Measurements from ENCODE around the gene OSGEP.

The OSGEP gene

DNA sequence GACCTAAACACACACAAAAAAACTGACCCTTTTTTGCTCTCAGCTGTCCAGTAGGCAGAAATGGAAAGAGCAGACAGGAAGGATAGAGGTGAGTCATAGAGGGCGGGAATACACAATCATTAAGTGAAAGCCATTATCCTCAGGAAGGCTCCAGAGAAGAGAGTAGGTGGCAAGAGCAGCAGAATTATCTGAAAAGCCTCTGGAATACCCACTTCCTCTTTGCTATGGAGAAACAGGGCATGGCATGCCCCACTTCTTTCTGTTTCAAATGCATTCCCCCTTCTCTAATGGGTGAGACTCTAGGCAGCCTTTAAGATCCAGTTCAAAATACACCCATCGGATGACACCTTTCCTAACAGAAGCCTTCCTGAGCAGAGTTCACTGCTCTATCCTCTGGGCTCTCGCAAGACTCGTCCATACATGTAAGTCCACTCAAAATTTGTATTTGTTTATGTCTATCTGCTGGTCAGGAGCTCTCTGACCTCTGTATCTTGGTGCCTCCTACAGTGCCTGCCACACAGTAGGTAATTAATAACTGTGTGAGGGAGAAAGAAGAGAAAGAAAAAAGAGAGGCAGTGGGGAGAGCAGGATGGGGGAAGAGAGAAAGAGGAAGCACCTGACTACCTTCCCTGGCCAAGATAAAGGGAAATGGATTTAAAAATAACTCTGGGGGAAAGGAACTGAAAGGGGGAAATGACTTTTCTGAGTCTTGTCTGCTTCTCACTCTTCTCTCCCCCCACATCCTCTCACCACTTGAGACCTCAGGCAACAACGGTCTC is 27.2 kb downstream of the OSGEP start:
- no peak overlapping the region for H3K4me3 ChIP-seq (ENCODE audit: low read depth, low read length)
- no peak for DNase-seq (ENCODE audit: low read depth, low spot score)
- ChIA-PET CTCF (interaction anchor here (3.2 to 4.2 kb wide), 2 partner anchors 12 to 180 kb away, joined by 8 to 38 read pairs; no protein-coding TSS in a partner anchor), POLR2A (no interaction called here)
- TF ChIP-seq, protein P1, sequence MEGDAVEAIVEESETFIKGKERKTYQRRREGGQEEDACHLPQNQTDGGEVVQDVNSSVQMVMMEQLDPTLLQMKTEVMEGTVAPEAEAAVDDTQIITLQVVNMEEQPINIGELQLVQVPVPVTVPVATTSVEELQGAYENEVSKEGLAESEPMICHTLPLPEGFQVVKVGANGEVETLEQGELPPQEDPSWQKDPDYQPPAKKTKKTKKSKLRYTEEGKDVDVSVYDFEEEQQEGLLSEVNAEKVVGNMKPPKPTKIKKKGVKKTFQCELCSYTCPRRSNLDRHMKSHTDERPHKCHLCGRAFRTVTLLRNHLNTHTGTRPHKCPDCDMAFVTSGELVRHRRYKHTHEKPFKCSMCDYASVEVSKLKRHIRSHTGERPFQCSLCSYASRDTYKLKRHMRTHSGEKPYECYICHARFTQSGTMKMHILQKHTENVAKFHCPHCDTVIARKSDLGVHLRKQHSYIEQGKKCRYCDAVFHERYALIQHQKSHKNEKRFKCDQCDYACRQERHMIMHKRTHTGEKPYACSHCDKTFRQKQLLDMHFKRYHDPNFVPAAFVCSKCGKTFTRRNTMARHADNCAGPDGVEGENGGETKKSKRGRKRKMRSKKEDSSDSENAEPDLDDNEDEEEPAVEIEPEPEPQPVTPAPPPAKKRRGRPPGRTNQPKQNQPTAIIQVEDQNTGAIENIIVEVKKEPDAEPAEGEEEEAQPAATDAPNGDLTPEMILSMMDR (IDR thresholded peaks at IDR 0.05; ENCODE audit: insufficient read depth, low read length, missing control alignments), result no peak

DNA sequence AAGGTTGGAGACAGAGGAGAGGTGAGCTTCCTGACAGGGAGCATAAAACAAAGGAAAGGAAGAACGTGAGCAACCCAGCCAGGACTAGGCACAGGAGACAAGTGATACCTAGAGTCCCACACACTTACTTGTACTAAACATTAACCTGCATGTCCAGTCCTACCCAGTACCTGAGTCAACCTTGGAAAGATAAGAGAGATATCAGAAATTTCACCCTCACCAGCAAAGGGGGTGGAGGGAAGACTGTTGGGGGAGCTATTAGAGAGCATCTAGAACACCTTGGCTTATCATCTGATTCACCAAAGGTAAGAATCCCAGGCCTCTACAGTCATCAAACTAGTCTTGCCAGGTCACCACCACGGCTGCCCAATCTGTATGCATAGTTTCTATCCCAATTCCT is 29.8 kb downstream of the OSGEP start:
- no peak for DNase-seq (ENCODE audit: low read depth, low spot score)
- ChIA-PET CTCF (interaction anchor here (1.2 to 4.6 kb wide), 4 partner anchors 10 to 182 kb away, joined by 3 to 53 read pairs (median 4); no protein-coding TSS in a partner anchor), POLR2A (no interaction called here)
- H3K4me3 ChIP-seq (ENCODE audit: low read depth, low read length), result no peak overlapping the region
- TF ChIP-seq, protein P1 (IDR thresholded peaks at IDR 0.05; ENCODE audit: insufficient read depth, low read length, missing control alignments), result no peak

DNA sequence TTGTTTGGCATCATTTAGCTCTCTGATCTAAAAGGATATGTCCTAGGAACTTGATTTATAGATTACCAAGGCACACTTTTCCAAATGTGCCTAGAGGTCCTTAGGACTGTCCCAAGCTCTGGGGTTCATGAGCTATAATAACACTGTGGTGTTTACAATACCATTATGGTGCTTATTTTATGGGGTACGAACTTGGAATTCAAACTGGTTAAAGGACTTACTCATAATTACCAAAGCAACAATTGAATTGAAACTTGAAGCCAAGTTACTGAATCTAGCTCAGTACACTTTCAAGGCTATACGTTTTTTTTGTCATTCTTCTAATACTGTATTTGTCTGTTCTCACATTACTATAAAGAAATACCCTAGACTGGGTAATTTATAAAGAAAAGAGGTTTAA is 31.7 kb downstream of the OSGEP start:
- TF ChIP-seq, protein P1 (IDR thresholded peaks at IDR 0.05; ENCODE audit: insufficient read depth, low read length, missing control alignments), result no peak
- DNase-seq (ENCODE audit: low read depth, low spot score), result no peak
- ChIA-PET CTCF (interaction anchor here (0.7 to 4.6 kb wide), 3 partner anchors 8 to 33 kb away, joined by 3 to 53 read pairs (median 3); partner anchors contain the start of gene APEX1), POLR2A (interaction anchor here (1.6 kb wide), 1 partner anchor 10 kb away, joined by 6 read pairs; the partner anchor contains the start of gene TEP1)
- no peak overlapping the region for H3K4me3 ChIP-seq (ENCODE audit: low read depth, low read length)

DNA sequence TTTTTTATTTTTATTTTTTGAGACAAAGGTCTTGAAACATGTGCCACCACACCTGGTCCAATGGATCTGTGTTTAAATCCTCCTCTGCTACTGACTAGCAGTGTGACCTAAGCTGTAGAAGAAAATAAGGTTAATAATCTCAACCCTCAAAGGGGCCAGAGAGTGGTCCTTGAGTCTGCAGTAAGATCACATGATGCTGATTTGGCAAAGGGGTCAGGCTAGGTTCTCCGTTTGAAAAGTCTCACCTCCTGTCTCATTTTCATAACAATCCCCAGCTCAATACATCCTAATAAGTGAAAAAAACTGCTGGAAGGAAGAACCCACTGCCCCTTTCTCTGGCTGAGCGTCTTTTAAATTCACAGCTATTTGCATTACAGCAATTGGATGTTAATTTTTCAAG is 33.3 kb downstream of the OSGEP start:
- TF ChIP-seq, protein P1 (IDR thresholded peaks at IDR 0.05; ENCODE audit: insufficient read depth, low read length, missing control alignments), result no peak
- ChIA-PET POLR2A (interaction anchor here (0.6 to 1.6 kb wide), 2 partner anchors 8 to 47 kb away, joined by 3 to 6 read pairs; partner anchors contain the start of gene TEP1), CTCF (interaction anchor here (1.3 kb wide), 1 partner anchor 192 kb away, joined by 8 read pairs; no protein-coding TSS in a partner anchor)
- no peak for DNase-seq (ENCODE audit: low read depth, low spot score)
- no peak overlapping the region for H3K4me3 ChIP-seq (ENCODE audit: low read depth, low read length)

DNA sequence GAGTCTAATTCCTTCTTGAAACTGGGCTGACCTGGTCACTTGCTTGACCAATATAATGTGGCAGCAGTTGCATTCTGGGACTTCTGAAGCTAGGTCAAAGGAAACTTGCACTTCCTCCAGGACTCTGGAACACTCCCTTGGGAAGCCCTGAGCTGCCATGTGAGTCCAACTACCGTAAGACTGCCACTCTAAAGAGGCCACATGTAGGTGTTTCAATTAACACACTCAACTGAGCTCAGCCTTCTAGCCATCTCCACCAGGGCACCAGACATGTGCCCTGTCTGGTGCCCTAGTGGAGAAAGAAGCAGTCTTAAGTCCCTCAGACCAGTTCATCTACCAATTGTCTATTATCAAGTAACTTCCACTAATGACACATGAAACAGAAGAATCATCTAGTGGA is 35.2 kb downstream of the OSGEP start:
- POLR2A ChIA-PET, result no interaction called here
- DNase-seq (ENCODE audit: low read depth, low spot score), result no peak
- no peak overlapping the region for H3K4me3 ChIP-seq (ENCODE audit: low read depth, low read length)
- TF ChIP-seq, protein P1 (IDR thresholded peaks at IDR 0.05; ENCODE audit: insufficient read depth, low read length, missing control alignments), result no peak
- CTCF ChIA-PET, result no interaction called here

DNA sequence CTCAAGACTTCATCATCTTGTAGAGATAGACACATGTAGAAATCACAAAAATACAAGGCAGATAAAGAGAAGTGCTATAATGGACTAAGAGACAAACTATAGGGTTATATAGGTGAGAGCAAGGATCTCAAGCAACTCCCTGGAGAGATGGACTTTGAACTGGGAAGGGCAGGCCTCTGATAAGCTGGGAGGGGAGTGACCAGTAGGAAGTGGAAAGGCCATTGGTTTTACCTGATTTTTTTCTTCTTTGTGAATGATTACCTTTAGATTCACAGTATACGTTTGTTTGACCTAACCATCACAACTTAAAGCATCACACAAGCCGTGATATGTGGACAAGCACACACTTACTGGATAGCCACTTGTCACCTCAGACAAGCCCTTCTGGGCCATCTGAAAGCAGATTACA is 36.1 kb downstream of the OSGEP start:
- CTCF ChIA-PET, result interaction anchor here (1.0 to 1.5 kb wide), 2 partner anchors 22 to 195 kb away, joined by 3 read pairs; no protein-coding TSS in a partner anchor
- H3K4me3 ChIP-seq (ENCODE audit: low read depth, low read length), result no peak overlapping the region
- POLR2A ChIA-PET, result no interaction called here
- DNase-seq (ENCODE audit: low read depth, low spot score), result no peak
- TF ChIP-seq, protein P1 (IDR thresholded peaks at IDR 0.05; ENCODE audit: insufficient read depth, low read length, missing control alignments), result no peak

Measured in AG04449 (cell line).